GM12878 (cell line): Measurements from ENCODE around the gene HOOK1. TPM values are rescaled to one million over a fixed set of nuclear protein-coding genes. Genes with fewer than 3 reads are reported as not detected.

Source experiments
- EP300 ChIP-seq, 2 experiments: fragments of 150-350 bp in 1 of 2; IDR thresholded peaks; 2 replicates each; pipeline ENCODE4 v1.6.1; 2011 to 2012; ENCODE audit warnings: low read depth in 2 of 2, low read length in 2 of 2, borderline replicate concordance in 1 of 2, improper control_type of control experiment in 1 of 2, inconsistent platforms in 1 of 2; ENCODE audit not compliant: control insufficient read depth in 1 of 2
- ESRRA ChIP-seq: IDR thresholded peaks from 2 replicates; pipeline ENCODE4 v1.6.1; 2012; ENCODE audit warnings: mild to moderate bottlenecking, low read length, improper control_type of control experiment
- JUNB ChIP-seq: IDR thresholded peaks from 2 replicates; pipeline ENCODE4 v1.6.1; 2016; ENCODE audit warnings: antibody characterized with exemption, mild to moderate bottlenecking
- JUND ChIP-seq: IDR thresholded peaks from 2 replicates; pipeline ENCODE4 v1.6.1; 2012; ENCODE audit warnings: low read depth, mild to moderate bottlenecking, low read length, improper control_type of control experiment, moderate library complexity
- KLF5 ChIP-seq: fragments of 450-650 bp; IDR thresholded peaks from 2 replicates; pipeline ENCODE4 v1.6.1; 2014; ENCODE audit warnings: mild to moderate bottlenecking; ENCODE audit not compliant: partially characterized antibody
- MTA2 ChIP-seq: fragments of 450-650 bp; IDR thresholded peaks from 2 replicates; pipeline ENCODE4 v1.6.1; 2016; ENCODE audit warnings: low read depth, mild to moderate bottlenecking, moderate library complexity
- MXI1 ChIP-seq: fragments of 150-350 bp; IDR thresholded peaks from 2 replicates; pipeline ENCODE4 v1.6.1; 2011; ENCODE audit warnings: low read depth, mild to moderate bottlenecking, inconsistent platforms, low read length, improper control_type of control experiment
- MYB ChIP-seq: fragments of 150-350 bp; IDR thresholded peaks from 2 replicates; pipeline ENCODE4 v1.6.1; 2014; ENCODE audit warnings: mild to moderate bottlenecking, low read depth, low read length, borderline replicate concordance
- REST ChIP-seq: IDR thresholded peaks from 2 replicates; pipeline ENCODE4 v1.6.1; 2012; ENCODE audit warnings: mild to moderate bottlenecking, low read depth, low read length
- RFX5 ChIP-seq: IDR thresholded peaks from 2 replicates; pipeline ENCODE4 v1.6.1; 2011; ENCODE audit warnings: low read depth, low read length, improper control_type of control experiment
- SIX5 ChIP-seq: IDR thresholded peaks from 2 replicates; pipeline ENCODE4 v1.6.1; 2011; ENCODE audit warnings: mild to moderate bottlenecking, low read depth, low read length, moderate library complexity; ENCODE audit not compliant: severe bottlenecking
- SMC3 ChIP-seq: IDR thresholded peaks from 2 replicates; pipeline ENCODE4 v1.6.1; 2011; ENCODE audit warnings: low read length, improper control_type of control experiment, borderline replicate concordance
- SUPT20H ChIP-seq: IDR thresholded peaks from 2 replicates; pipeline ENCODE4 v1.6.1; 2011; ENCODE audit warnings: low read depth, mild to moderate bottlenecking, low read length, moderate library complexity, borderline replicate concordance; ENCODE audit not compliant: control insufficient read depth
- SUZ12 ChIP-seq: fragments of 200-600 bp; sonication (generic); IDR thresholded peaks from one replicate; pipeline ENCODE4 v1.6.1; 2018; ENCODE audit warnings: antibody characterized with exemption, mild to moderate bottlenecking; ENCODE audit not compliant: unreplicated experiment
- TBL1XR1 ChIP-seq: IDR thresholded peaks from 2 replicates; pipeline ENCODE4 v1.6.1; 2012; ENCODE audit warnings: low read depth, low read length, improper control_type of control experiment
- TCF12 ChIP-seq: IDR thresholded peaks from 2 replicates; pipeline ENCODE4 v1.6.1; 2011; ENCODE audit warnings: low read depth, mild to moderate bottlenecking, low read length
- TCF3 ChIP-seq: IDR thresholded peaks from 2 replicates; pipeline ENCODE4 v1.6.1; 2012; ENCODE audit warnings: low read depth, mild to moderate bottlenecking, low read length, borderline replicate concordance; ENCODE audit not compliant: insufficient read depth
- ZNF217 ChIP-seq: fragments of 450-650 bp; IDR thresholded peaks from 2 replicates; pipeline ENCODE4 v1.6.1; 2017; ENCODE audit warnings: antibody characterized with exemption, mild to moderate bottlenecking
- polyA plus RNA-seq, 11 experiments: library from polyadenylated mRNA; depleted of rRNA in 4 of 11; unstranded in 6 of 11; stranded (reverse) in 5 of 11; fragments of >200 nt; fragmentation: Nextera tagmentation in 4 of 11; fragmentation: Illumina TruSeq in 1 of 11; extraction: Ambion mirVana in 4 of 11; extraction: Trizol in 1 of 11; gene quantifications; 1 replicate in 1 of 11; 2 replicates in 10 of 11; pipeline versions ENCODE4 v1.2.1 to v1.2.3, GENCODE V29; 2011 to 2016; ENCODE audit warnings: inconsistent platforms in 2 of 11, missing spikeins in 2 of 11, low read depth in 1 of 11
- total RNA-seq, 4 experiments: library from RNA; depleted of rRNA in 3 of 4; stranded (reverse); fragments of >200 nt in 3 of 4; fragmentation: Illumina TruSeq in 1 of 4; extraction: Trizol in 1 of 4; gene quantifications; 2 replicates each; pipeline versions ENCODE4 v1.2.1 to v1.2.3, GENCODE V29; 2013 to 2021
- TF ChIP-seq, protein P1 (sequence below): IDR thresholded peaks from 2 replicates; pipeline ENCODE4 v1.6.1; 2011; ENCODE audit warnings: borderline replicate concordance, low read depth, mild to moderate bottlenecking, moderate library complexity, low read length; ENCODE audit not compliant: insufficient read depth, poor library complexity, severe bottlenecking
- TF ChIP-seq, protein P2 (sequence below): IDR thresholded peaks from 2 replicates; pipeline ENCODE4 v1.6.1; 2012; ENCODE audit warnings: low read depth, low read length, improper control_type of control experiment

Gene HOOK1
- total and polyA plus RNA-seq, 10 of the 15 experiments (the other 5 are each of a cell fraction or from before 2014, with no cell fraction given) = 1.4 to 15.4 (median 3.7) TPM

DNA sequence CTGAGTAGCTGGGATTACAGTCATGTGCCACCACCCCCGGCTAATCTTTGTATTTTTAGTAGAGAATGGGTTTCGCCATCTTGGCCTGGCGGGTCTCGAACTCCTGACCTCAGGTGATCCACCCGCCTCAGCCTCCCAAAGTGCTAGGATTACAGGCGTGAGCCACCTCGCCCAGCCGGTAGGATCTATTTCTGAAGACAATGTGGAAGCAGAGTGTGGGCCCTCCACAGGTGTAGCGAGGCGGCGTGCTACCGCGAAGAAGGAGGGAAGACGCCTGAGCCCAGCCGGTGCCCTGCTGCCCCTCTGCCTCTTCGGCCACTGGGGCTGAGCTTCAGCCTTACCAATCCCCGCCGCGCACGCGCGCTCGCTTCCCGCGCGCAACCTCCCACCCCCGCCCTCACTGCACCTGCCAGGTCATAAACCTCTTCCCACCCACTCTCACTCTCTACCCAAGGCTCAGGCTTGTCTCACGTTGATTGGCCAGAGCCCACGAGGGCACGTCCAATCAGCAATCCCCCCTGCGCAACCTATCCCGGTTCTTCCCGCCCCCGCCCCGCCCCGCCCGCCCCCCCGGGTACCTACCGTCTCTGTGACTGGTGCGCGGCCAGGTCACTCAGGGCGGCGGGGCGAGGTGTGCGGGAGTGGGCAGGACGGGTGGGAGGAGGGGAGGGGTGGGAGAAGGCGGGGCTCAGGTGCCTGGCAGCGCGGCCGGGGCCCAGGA lies 409 bp upstream of the HOOK1 start (continued):
- TF ChIP-seq REST (no peak), ESRRA (no peak), MTA2 (no peak), KLF5 (no peak), JUND (no peak), SUPT20H (no peak), JUNB (no peak), MYB (no peak), SIX5 (no peak), TBL1XR1 (no peak), MXI1 (no peak), SMC3 (no peak), TCF12 (peak; percentile 72; the same call in 1 of the 2 replicates), RFX5 (peak; percentile 6; the same call in 1 of the 2 replicates), ZNF217 (peak; percentile 94), EP300 (IDR thresholded peaks at IDR 0.05; ENCODE audit: borderline replicate concordance in 1 of 2, control insufficient read depth in 1 of 2, low read depth in 2 of 2, low read length in 2 of 2) (no peak), TCF3 (0 out of 2 replicates have a peak, but pooled peaks have one; percentile 49), SUZ12 (no peak)
- TF ChIP-seq, protein P1, sequence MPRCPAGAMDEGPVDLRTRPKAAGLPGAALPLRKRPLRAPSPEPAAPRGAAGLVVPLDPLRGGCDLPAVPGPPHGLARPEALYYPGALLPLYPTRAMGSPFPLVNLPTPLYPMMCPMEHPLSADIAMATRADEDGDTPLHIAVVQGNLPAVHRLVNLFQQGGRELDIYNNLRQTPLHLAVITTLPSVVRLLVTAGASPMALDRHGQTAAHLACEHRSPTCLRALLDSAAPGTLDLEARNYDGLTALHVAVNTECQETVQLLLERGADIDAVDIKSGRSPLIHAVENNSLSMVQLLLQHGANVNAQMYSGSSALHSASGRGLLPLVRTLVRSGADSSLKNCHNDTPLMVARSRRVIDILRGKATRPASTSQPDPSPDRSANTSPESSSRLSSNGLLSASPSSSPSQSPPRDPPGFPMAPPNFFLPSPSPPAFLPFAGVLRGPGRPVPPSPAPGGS = no peak
- TF ChIP-seq, protein P2, sequence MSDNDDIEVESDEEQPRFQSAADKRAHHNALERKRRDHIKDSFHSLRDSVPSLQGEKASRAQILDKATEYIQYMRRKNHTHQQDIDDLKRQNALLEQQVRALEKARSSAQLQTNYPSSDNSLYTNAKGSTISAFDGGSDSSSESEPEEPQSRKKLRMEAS = no peak
